Measurements from ENCODE around the gene TCF12.
A peak's percentile ranks its signal among the peaks of the same experiment; 100 is the strongest.

Gene TCF12

DNA sequence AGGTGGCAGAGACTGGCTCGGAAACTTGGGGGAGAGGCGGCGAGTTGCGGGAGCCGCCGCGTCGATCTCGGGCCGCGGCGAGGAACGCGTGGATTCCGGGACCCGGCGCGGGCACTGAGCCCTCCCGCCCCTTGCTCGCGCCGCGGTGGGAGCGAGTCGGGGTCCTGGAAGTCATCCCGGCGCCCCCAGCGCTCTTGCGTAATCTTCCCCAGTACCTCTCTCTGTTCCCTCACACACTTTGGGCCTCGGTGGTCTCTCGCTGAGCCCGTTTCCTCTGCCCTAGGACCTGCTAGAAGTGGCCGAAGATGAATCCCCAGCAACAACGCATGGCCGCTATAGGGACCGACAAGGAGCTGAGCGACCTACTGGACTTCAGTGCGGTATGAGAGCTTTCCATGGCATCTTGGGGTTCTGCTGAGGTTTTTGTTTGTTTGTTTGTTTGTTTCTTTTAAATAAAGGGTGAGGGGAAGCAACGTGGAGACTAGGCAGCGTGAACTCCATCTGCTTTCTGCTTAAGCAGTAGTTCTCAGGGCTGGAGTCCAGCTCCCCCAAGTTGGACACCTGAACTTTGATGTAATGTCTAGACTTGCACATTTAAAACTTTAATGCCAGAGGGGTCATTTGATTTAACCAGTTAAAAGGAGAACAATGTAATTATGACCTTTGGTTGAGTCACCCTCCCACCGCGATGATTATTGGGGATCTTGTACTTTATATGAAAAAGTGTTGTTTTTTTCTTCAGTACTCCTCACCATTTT, 1.3 kb downstream of the TCF12 start:
- Histone ChIP-seq H3K4me3 (replicated peaks; ENCODE audit: insufficient read depth, low read length) (peak overlapping the region; percentile 73), H3K27ac (replicated peaks) (peak overlapping the region; percentile 88), H3K27me3 (ENCODE audit: insufficient read depth, poor library complexity, severe bottlenecking) (no peaks in the 10 kb centered on the region)
- TF ChIP-seq SPI1 (IDR thresholded peaks at IDR 0.05; ENCODE audit: borderline replicate concordance, low read depth) (no peak), GABPA (IDR thresholded peaks at IDR 0.05; ENCODE audit: low read depth) (no peak), POLR2AphosphoS5 (IDR thresholded peaks at IDR 0.05; ENCODE audit: low read depth) (no peak)
- TF ChIP-seq, protein P1, sequence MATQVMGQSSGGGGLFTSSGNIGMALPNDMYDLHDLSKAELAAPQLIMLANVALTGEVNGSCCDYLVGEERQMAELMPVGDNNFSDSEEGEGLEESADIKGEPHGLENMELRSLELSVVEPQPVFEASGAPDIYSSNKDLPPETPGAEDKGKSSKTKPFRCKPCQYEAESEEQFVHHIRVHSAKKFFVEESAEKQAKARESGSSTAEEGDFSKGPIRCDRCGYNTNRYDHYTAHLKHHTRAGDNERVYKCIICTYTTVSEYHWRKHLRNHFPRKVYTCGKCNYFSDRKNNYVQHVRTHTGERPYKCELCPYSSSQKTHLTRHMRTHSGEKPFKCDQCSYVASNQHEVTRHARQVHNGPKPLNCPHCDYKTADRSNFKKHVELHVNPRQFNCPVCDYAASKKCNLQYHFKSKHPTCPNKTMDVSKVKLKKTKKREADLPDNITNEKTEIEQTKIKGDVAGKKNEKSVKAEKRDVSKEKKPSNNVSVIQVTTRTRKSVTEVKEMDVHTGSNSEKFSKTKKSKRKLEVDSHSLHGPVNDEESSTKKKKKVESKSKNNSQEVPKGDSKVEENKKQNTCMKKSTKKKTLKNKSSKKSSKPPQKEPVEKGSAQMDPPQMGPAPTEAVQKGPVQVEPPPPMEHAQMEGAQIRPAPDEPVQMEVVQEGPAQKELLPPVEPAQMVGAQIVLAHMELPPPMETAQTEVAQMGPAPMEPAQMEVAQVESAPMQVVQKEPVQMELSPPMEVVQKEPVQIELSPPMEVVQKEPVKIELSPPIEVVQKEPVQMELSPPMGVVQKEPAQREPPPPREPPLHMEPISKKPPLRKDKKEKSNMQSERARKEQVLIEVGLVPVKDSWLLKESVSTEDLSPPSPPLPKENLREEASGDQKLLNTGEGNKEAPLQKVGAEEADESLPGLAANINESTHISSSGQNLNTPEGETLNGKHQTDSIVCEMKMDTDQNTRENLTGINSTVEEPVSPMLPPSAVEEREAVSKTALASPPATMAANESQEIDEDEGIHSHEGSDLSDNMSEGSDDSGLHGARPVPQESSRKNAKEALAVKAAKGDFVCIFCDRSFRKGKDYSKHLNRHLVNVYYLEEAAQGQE (IDR thresholded peaks at IDR 0.05; ENCODE audit: insufficient replicate concordance, low read depth): no peak
- TF ChIP-seq, protein P2, sequence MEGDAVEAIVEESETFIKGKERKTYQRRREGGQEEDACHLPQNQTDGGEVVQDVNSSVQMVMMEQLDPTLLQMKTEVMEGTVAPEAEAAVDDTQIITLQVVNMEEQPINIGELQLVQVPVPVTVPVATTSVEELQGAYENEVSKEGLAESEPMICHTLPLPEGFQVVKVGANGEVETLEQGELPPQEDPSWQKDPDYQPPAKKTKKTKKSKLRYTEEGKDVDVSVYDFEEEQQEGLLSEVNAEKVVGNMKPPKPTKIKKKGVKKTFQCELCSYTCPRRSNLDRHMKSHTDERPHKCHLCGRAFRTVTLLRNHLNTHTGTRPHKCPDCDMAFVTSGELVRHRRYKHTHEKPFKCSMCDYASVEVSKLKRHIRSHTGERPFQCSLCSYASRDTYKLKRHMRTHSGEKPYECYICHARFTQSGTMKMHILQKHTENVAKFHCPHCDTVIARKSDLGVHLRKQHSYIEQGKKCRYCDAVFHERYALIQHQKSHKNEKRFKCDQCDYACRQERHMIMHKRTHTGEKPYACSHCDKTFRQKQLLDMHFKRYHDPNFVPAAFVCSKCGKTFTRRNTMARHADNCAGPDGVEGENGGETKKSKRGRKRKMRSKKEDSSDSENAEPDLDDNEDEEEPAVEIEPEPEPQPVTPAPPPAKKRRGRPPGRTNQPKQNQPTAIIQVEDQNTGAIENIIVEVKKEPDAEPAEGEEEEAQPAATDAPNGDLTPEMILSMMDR (IDR thresholded peaks at IDR 0.05; ENCODE audit: insufficient read depth, low read length): no peak
- peak in 1 of 2 experiments; percentile 33 for DNase-seq (ENCODE audit: low read depth in 1 of 2, low spot score in 1 of 2)

DNA sequence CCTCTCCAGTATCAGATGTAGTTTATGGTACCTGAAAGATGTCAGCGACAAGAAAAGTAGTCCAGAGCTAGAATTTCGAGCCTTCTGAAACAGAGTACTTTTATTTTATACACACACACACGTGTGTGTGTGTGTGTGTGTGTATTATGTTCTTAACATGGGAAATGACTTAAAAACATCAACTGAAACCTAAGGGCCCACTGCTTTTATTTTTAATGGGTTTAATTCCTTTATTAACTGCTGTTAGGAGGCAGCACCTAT, 1.9 kb downstream of the TCF12 start:
- Histone ChIP-seq H3K27me3 (ENCODE audit: insufficient read depth, poor library complexity, severe bottlenecking) (no peaks in the 10 kb centered on the region), H3K4me3 (replicated peaks; ENCODE audit: insufficient read depth, low read length) (peak overlapping the region; percentile 73), H3K27ac (replicated peaks) (peak overlapping the region; percentile 88)
- no peak for TF ChIP-seq SPI1 (IDR thresholded peaks at IDR 0.05; ENCODE audit: borderline replicate concordance, low read depth)
- TF ChIP-seq, protein P2 (IDR thresholded peaks at IDR 0.05; ENCODE audit: insufficient read depth, low read length): no peak
- TF ChIP-seq, protein P1 (IDR thresholded peaks at IDR 0.05; ENCODE audit: insufficient replicate concordance, low read depth): no peak
- DNase-seq (ENCODE audit: low read depth in 1 of 2, low spot score in 1 of 2): no peak

DNA sequence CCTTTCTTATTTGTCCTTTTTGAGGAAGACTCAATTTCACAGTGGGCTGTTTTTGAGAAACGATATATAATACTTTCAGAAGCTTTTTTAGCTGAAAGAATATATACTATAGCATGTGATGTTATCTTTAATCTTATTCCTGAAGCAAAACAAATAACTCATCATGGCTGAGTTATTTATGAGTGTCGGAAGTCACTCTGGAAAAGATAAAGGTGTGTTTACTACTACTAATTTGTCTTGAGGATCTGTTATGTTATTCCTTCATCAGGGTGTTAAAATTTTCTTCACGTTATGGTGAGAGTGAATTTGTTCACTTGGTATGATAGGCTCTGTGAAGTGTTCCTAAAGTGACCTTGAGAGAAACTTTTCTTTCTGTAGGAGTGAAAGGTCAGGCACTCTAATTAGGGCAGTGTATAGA, 4.7 kb downstream of the TCF12 start:
- DNase-seq (ENCODE audit: low read depth in 1 of 2, low spot score in 1 of 2): no peak
- H3K4me3 ChIP-seq (replicated peaks; ENCODE audit: insufficient read depth, low read length): no peak overlapping the region
- no peak overlapping the region for H3K27ac ChIP-seq (replicated peaks)
- TF ChIP-seq SPI1 (IDR thresholded peaks at IDR 0.05; ENCODE audit: borderline replicate concordance, low read depth): no peak
- TF ChIP-seq, protein P1 (IDR thresholded peaks at IDR 0.05; ENCODE audit: insufficient replicate concordance, low read depth): no peak
- TF ChIP-seq POLR2AphosphoS5 (IDR thresholded peaks at IDR 0.05; ENCODE audit: low read depth): no peak
- TF ChIP-seq, protein P2 (IDR thresholded peaks at IDR 0.05; ENCODE audit: insufficient read depth, low read length): no peak
- no peaks in the 10 kb centered on the region for H3K27me3 ChIP-seq (ENCODE audit: insufficient read depth, poor library complexity, severe bottlenecking)

Data from HL-60 (cell line).